Body of pancreas (tissue), 4 donors: ENCODE data around the gene ZBTB16. TPM values are rescaled to one million over a fixed set of nuclear protein-coding genes. Genes with fewer than 3 reads are reported as not detected.

Source experiments
- ATAC-seq: fragments of 150-250 bp; one replicate; pipeline ENCODE4 v1.9.1; 2016
- DNase-seq, 4 donors: peaks; one replicate each; pipeline ENCODE4 v3.0.0-alpha.2; 2019
- H3K27ac ChIP-seq, 4 donors: fragments of 200-600 bp; sonication (generic); 1 replicate in 3 of 4; 2 replicates in 1 of 4; pipeline versions ENCODE4 v1.5.1 to v1.6.1; 2016 to 2019; ENCODE audit warnings: mild to moderate bottlenecking in 1 of 4, mixed read lengths in 1 of 4, moderate library complexity in 1 of 4
- H3K27me3 ChIP-seq, 2 donors: fragments of 200-600 bp; sonication (generic); one replicate each; pipeline ENCODE4 v1.6.0; 2016; ENCODE audit warnings: mild to moderate bottlenecking in 1 of 2
- H3K36me3 ChIP-seq, 2 donors: fragments of 200-600 bp; sonication (generic); replicated peaks in 1 of 2; 2 replicates each; pipeline ENCODE4 v1.5.1; 2016; ENCODE audit warnings: low read depth in 2 of 2; ENCODE audit not compliant: insufficient read depth in 1 of 2
- H3K4me1 ChIP-seq: fragments of 200-600 bp; sonication (generic); one replicate; pipeline ENCODE4 v1.6.0; 2016
- H3K4me3 ChIP-seq, 2 donors: fragments of 200-600 bp; sonication (generic); 1 replicate in 1 of 2; 2 replicates in 1 of 2; pipeline ENCODE4 v1.5.1; 2016 to 2019
- H3K9me3 ChIP-seq, 3 donors: fragments of 200-600 bp; sonication (generic); 1 replicate in 2 of 3; 2 replicates in 1 of 3; pipeline ENCODE4 v1.5.1; 2016
- CTCF ChIP-seq, 7 experiments: fragments of 450-650 bp in 4 of 7; fragments of 200-600 bp in 3 of 7; sonication (generic) in 3 of 7; IDR thresholded peaks; one replicate each; pipeline ENCODE4 v1.5.1; 2016 to 2019; ENCODE audit warnings: antibody characterized with exemption in 7 of 7
- POLR2A ChIP-seq, 3 donors: fragments of 450-650 bp; IDR thresholded peaks; one replicate each; pipeline ENCODE4 v1.6.1; 2016; ENCODE audit warnings: antibody characterized with exemption in 3 of 3, mild to moderate bottlenecking in 2 of 3
- WGBS, 2 donors: methylation state at CpG; one replicate each; pipeline ENCODE4 v1.1.5; 2017; 5-methylcytosine and 5-hydroxymethylcytosine counted together
- intact Hi-C: fragments of 100-400 bp; cut with DNase I; formaldehyde crosslinking; loops from one replicate; pipeline ENCODE4 v1.15.1; 2023
- total RNA-seq, 2 donors: library from RNA; depleted of rRNA; stranded (reverse); fragments of >200 nt; gene quantifications; one replicate each; pipeline ENCODE4 v1.1.0, GENCODE V29; 2016

Gene ZBTB16
- total RNA-seq, 2 donors from 2014 or later, result 96.5 to 150 TPM

- DNase-seq, result no peak
Measured at GRCh38 chr11:114269498-114269897, 210.0 kb downstream of the ZBTB16 start.

GRCh38 chr11:114270531-114271270 lies 211.2 kb downstream of the ZBTB16 start:
- 95 to 96% methylated on average over 5 of the region's 5 CpGs for WGBS, 2 donors
- Histone ChIP-seq H3K36me3 (no peaks in the 10 kb centered on the region), H3K4me3 (no peak overlapping the region), H3K9me3 (no peaks in the 10 kb centered on the region), H3K27ac (no peak overlapping the region), H3K27me3 (no peaks in the 10 kb centered on the region), H3K4me1 (peaks cover 4% of the 10 kb centered on the region)
- ATAC-seq (no peak), DNase-seq (no peak)
- intact Hi-C loops, result no loop called here
- no peak for TF ChIP-seq CTCF (IDR thresholded peaks at IDR 0.05)
- TF ChIP-seq POLR2A (IDR thresholded peaks at IDR 0.05), result no peak

More at GRCh38 chr11:114269498-114269897, 210.0 kb downstream of the ZBTB16 start:
- H3K27me3 ChIP-seq, result no peaks in the 10 kb centered on the region
- H3K4me3 ChIP-seq, result no peak overlapping the region
- no peaks in the 10 kb centered on the region for H3K36me3 ChIP-seq
- ATAC-seq, result no peak
- WGBS, 2 donors, result 49 to 58% methylated on average over 2 of the region's 2 CpGs
- no peaks in the 10 kb centered on the region for H3K9me3 ChIP-seq
- intact Hi-C loops, result loop anchor here (10.0 kb wide), 1 partner anchor 365 kb away; the partner anchor contains the start of gene HTR3B
- no peak for TF ChIP-seq CTCF (IDR thresholded peaks at IDR 0.05)
- TF ChIP-seq POLR2A (IDR thresholded peaks at IDR 0.05), result no peak
- H3K4me1 ChIP-seq, result peaks cover 16% of the 10 kb centered on the region
- H3K27ac ChIP-seq, result no peak overlapping the region

GRCh38 chr11:114271316-114271715 lies 211.8 kb downstream of the ZBTB16 start:
- intact Hi-C loops, result no loop called here
- WGBS, 2 donors, result 56 to 58% methylated on average over 2 of the region's 2 CpGs
- no peaks in the 10 kb centered on the region for H3K9me3 ChIP-seq

GRCh38 chr11:114272311-114272710 lies 212.8 kb downstream of the ZBTB16 start:
- no peaks in the 10 kb centered on the region for H3K9me3 ChIP-seq
- WGBS, 2 donors, result 43 to 69% methylated on average over 4 of the region's 4 CpGs

More at GRCh38 chr11:114271316-114271715, 211.8 kb downstream of the ZBTB16 start:
- Histone ChIP-seq H3K4me3 (no peak overlapping the region), H3K27me3 (no peaks in the 10 kb centered on the region), H3K4me1 (no peaks in the 10 kb centered on the region), H3K27ac (no peak overlapping the region), H3K36me3 (no peaks in the 10 kb centered on the region)
- DNase-seq (no peak), ATAC-seq (no peak)
- TF ChIP-seq POLR2A (IDR thresholded peaks at IDR 0.05) (no peak), CTCF (IDR thresholded peaks at IDR 0.05) (no peak)

More at GRCh38 chr11:114272311-114272710, 212.8 kb downstream of the ZBTB16 start:
- intact Hi-C loops, result no loop called here
- Histone ChIP-seq H3K4me1 (no peaks in the 10 kb centered on the region), H3K27ac (no peak overlapping the region), H3K36me3 (no peaks in the 10 kb centered on the region), H3K27me3 (no peaks in the 10 kb centered on the region), H3K4me3 (no peak overlapping the region)
- no peak for TF ChIP-seq POLR2A (IDR thresholded peaks at IDR 0.05)
- TF ChIP-seq CTCF (IDR thresholded peaks at IDR 0.05), result no peak
- ATAC-seq (no peak), DNase-seq (no peak)
